T47D (cell line): ENCODE results near the gene RLN3.

Experiments used
- DNase-seq, 2 experiments: peaks; one replicate each; pipeline versions ENCODE4 v3.0.0 to v3.0.0-alpha.2; 2011 to 2012; ENCODE audit warnings: low read depth in 1 of 2, low spot score in 1 of 2
- JUND ChIP-seq: IDR thresholded peaks from 2 replicates; pipeline ENCODE4 v1.6.1; 2012; ENCODE audit warnings: low read depth
- in situ Hi-C: cut with HindIII; loops from 2 replicates; pipeline ENCODE4 v1.10.0; 2016; ENCODE audit warnings: low sequenced_read_pairs, low pct_unique_long_range_greater_than_20kb

RLN3 gene

GRCh38 chr19:14072535-14073260, 44.8 kb downstream of the RLN3 start, which contains the start of gene MISP3:
Gene MISP3, plus strand, starts transcription at chr19:14072786. Its CDS starts 524 bp downstream, at chr19:14073310.
- peak in 1 of 2 experiments; percentile 30 for DNase-seq
- no peak for TF ChIP-seq JUND
- in situ Hi-C loops = no loop called here

GRCh38 chr19:14073261-14073924, 45.4 kb downstream of the RLN3 start:
- in situ Hi-C loops = no loop called here
- peak; percentile 72 to 76 for DNase-seq
- no peak for TF ChIP-seq JUND

- no peak for DNase-seq
- in situ Hi-C loops = no loop called here
- TF ChIP-seq JUND = no peak
These were observed 46.2 kb downstream of the RLN3 start for GRCh38 chr19:14073925-14074838.

GRCh38 chr19:14078411-14078810, 50.5 kb downstream of the RLN3 start:
- in situ Hi-C loops = no loop called here
- no peak for DNase-seq
- TF ChIP-seq JUND = no peak
